Lower lobe of right lung (tissue), 2 donors: ENCODE results near the gene PTPRT. TPM values are rescaled to one million over a fixed set of nuclear protein-coding genes. Genes with fewer than 3 reads are reported as not detected.
"Not testable (repeated sequence)": the region's sequence is repeated elsewhere in the genome, so short reads cannot be mapped to it uniquely, and the experiment has no call there.

Source experiments
- ATAC-seq, 2 donors: fragments of 200-7000 bp; cut with Tn5 transposase; one replicate each; pipeline ENCODE4 v1.9.1; 2020 to 2022; ENCODE audit warnings: mild to moderate bottlenecking in 2 of 2, moderate library complexity in 2 of 2
- DNase-seq: peaks from one replicate; pipeline ENCODE4 v3.0.0-alpha.2; 2020
- H3K27ac ChIP-seq: fragments of 200-600 bp; one replicate; pipeline ENCODE4 v1.8.0; 2022
- H3K27me3 ChIP-seq: fragments of 200-600 bp; one replicate; pipeline ENCODE4 v1.8.0; 2022; ENCODE audit warnings: low read depth
- H3K36me3 ChIP-seq: fragments of 200-600 bp; one replicate; pipeline ENCODE4 v1.8.0; 2022; ENCODE audit warnings: mild to moderate bottlenecking
- H3K4me1 ChIP-seq: fragments of 200-600 bp; one replicate; pipeline ENCODE4 v1.8.0; 2022
- H3K4me3 ChIP-seq: fragments of 200-600 bp; one replicate; pipeline ENCODE4 v1.8.0; 2022; ENCODE audit warnings: mild to moderate bottlenecking
- H3K9me3 ChIP-seq: fragments of 200-600 bp; one replicate; pipeline ENCODE4 v1.8.0; 2022
- CTCF ChIP-seq: fragments of 200-600 bp; IDR thresholded peaks from one replicate; pipeline ENCODE4 v1.8.0; 2022; ENCODE audit warnings: antibody characterized with exemption, mild to moderate bottlenecking
- intact Hi-C: fragments of 100-400 bp; cut with DNase I; formaldehyde crosslinking; loops from one replicate; pipeline ENCODE4 v1.11.0; 2022
- total RNA-seq: library from RNA; stranded (reverse); fragmentation: NEBNext Ultra II Directional; extraction: Animal tissue kit (Norgen Biotek cat#: 25700); gene quantifications from one replicate; pipeline ENCODE4 v1.2.1, GENCODE V29; 2021
- donor health status: DM: no; HTN: yes; CAD: no; lungs with severe emphysema.

The PTPRT gene
- total RNA-seq, 1 donor from 2014 or later: 8.0 TPM

GRCh38 chr20:43165611-43166010 is 24.1 kb downstream of the PTPRT start:
- intact Hi-C loops: no loop called here
- no peak for TF ChIP-seq CTCF
- Histone ChIP-seq H3K27ac (no peak overlapping the region), H3K4me3 (no peak overlapping the region), H3K4me1 (no peaks in the 10 kb centered on the region), H3K36me3 (no peaks in the 10 kb centered on the region), H3K9me3 (no peaks in the 10 kb centered on the region), H3K27me3 (no peaks in the 10 kb centered on the region)
- ATAC-seq (no peak), DNase-seq (no peak)

- H3K36me3 ChIP-seq, H3K27ac ChIP-seq, H3K4me3 ChIP-seq, H3K4me1 ChIP-seq, ATAC-seq, H3K9me3 ChIP-seq, DNase-seq, intact Hi-C loops, H3K27me3 ChIP-seq: not testable (repeated sequence)
Measured at GRCh38 chr20:43164736-43165135, 25.0 kb downstream of the PTPRT start.

DNA sequence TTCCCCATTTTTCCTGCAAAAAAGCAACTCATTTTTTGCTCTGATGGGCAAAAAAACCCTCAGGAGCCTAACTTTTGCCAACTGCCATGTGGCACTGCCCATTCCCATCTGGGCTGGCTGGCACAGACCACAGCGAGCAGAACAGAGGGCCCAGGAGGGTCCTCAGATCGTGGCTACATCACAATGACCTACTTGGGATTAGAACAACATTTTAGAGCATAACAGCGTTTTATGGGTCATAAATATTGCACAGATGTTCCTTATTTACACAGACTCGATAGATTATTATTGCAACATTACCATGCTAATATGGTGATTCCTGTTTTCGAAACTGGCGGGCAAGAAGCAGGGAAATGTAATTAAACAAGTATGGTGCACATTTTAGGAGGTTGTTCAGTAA is 28.0 kb downstream of the PTPRT start:
- no peak for DNase-seq
- intact Hi-C loops: no loop called here
- Histone ChIP-seq H3K27ac (no peak overlapping the region), H3K36me3 (no peaks in the 10 kb centered on the region), H3K4me3 (no peak overlapping the region), H3K4me1 (no peaks in the 10 kb centered on the region), H3K9me3 (no peaks in the 10 kb centered on the region), H3K27me3 (no peaks in the 10 kb centered on the region)
- no peak for TF ChIP-seq CTCF
- no peak for ATAC-seq

GRCh38 chr20:43160941-43161340 is 28.8 kb downstream of the PTPRT start:
- Histone ChIP-seq H3K4me3 (no peak overlapping the region), H3K27ac (no peak overlapping the region), H3K9me3 (no peaks in the 10 kb centered on the region), H3K36me3 (no peaks in the 10 kb centered on the region), H3K4me1 (no peaks in the 10 kb centered on the region), H3K27me3 (no peaks in the 10 kb centered on the region)
- TF ChIP-seq CTCF: no peak
- intact Hi-C loops: no loop called here
- ATAC-seq: no peak
- no peak for DNase-seq

- no peak for DNase-seq
- no peak for TF ChIP-seq CTCF
- Histone ChIP-seq H3K27me3 (no peaks in the 10 kb centered on the region), H3K27ac (no peak overlapping the region), H3K36me3 (no peaks in the 10 kb centered on the region), H3K4me1 (no peaks in the 10 kb centered on the region), H3K9me3 (no peaks in the 10 kb centered on the region), H3K4me3 (no peak overlapping the region)
- no peak for ATAC-seq
- intact Hi-C loops: no loop called here
Measured at GRCh38 chr20:43159994-43160393, 29.7 kb downstream of the PTPRT start.

DNA sequence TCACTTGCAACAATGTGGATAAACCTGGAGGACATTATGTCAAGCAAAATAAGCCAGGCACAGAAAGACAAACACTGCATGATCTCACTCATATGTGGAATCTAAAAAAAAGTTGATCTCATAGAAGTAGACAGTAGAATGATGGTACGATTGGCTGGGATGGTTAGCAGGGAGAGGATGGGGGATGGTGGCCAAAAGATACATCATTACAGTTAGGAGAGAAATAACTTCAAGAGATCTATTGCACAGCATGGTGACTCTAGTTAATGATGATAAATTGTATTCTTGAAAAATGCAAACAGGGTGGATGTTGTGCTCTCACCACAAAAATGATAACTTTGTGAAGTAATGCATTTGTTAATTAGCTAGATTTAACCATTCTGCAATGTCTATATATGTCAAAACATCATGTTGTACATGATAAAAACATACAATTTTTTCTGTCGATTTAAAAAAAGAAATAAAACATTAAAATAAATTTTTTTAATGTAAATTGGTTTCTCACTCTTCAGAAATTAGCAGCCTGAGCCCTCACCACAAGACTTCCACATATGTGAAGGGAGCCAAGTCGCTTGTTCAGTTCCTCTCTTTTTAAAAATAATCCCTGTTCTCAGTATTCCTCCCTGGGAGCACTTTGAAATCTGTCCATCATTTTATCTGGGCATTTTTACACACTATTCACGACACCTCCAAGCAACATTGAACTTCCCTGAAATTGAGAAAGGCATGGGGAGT is 34.2 kb downstream of the PTPRT start:
- no peak for ATAC-seq
- no peaks in the 10 kb centered on the region for H3K9me3 ChIP-seq
- no peak overlapping the region for H3K4me3 ChIP-seq
- no peaks in the 10 kb centered on the region for H3K36me3 ChIP-seq
- H3K27ac ChIP-seq: no peak overlapping the region
- intact Hi-C loops: no loop called here
- TF ChIP-seq CTCF: no peak
- no peak for DNase-seq
- no peaks in the 10 kb centered on the region for H3K27me3 ChIP-seq
- H3K4me1 ChIP-seq: no peaks in the 10 kb centered on the region
